ENCODE results near the gene LYSMD1. TPM values are rescaled to one million over a fixed set of nuclear protein-coding genes. Genes with fewer than 3 reads are reported as not detected.

LYSMD1 gene
- total RNA-seq, 1 experiment from 2014 or later, result 17.5 TPM

GRCh38 chr1:151145304-151146071 is 20.2 kb downstream of the LYSMD1 start:
- no peak for DNase-seq (ENCODE audit: low read depth)
- in situ Hi-C loops (cut with HindIII; ENCODE audit: low pct_unique_long_range_greater_than_20kb, low sequenced_read_pairs), result no loop called here

- in situ Hi-C loops (cut with HindIII; ENCODE audit: low pct_unique_long_range_greater_than_20kb, low sequenced_read_pairs), result no loop called here
- DNase-seq (ENCODE audit: low read depth), result no peak
These were observed 21.0 kb downstream of the LYSMD1 start for GRCh38 chr1:151144474-151145303.

- in situ Hi-C loops (cut with HindIII; ENCODE audit: low pct_unique_long_range_greater_than_20kb, low sequenced_read_pairs), result no loop called here
- DNase-seq (ENCODE audit: low read depth), result no peak
These were observed 21.7 kb downstream of the LYSMD1 start for GRCh38 chr1:151143986-151144385.

- in situ Hi-C loops (cut with HindIII; ENCODE audit: low pct_unique_long_range_greater_than_20kb, low sequenced_read_pairs), result no loop called here
- DNase-seq (ENCODE audit: low read depth), result no peak
These were observed 22.7 kb downstream of the LYSMD1 start for GRCh38 chr1:151143057-151143435.

- in situ Hi-C loops (cut with HindIII; ENCODE audit: low pct_unique_long_range_greater_than_20kb, low sequenced_read_pairs), result no loop called here
- DNase-seq (ENCODE audit: low read depth), result no peak
These were observed 23.2 kb downstream of the LYSMD1 start for GRCh38 chr1:151142411-151143056.

- in situ Hi-C loops (cut with HindIII; ENCODE audit: low pct_unique_long_range_greater_than_20kb, low sequenced_read_pairs), result no loop called here
- no peak for DNase-seq (ENCODE audit: low read depth)
These were observed 27.9 kb downstream of the LYSMD1 start for GRCh38 chr1:151137789-151138188.

- in situ Hi-C loops (cut with HindIII; ENCODE audit: low pct_unique_long_range_greater_than_20kb, low sequenced_read_pairs), result no loop called here
- no peak for DNase-seq (ENCODE audit: low read depth)
These were observed 30.0 kb downstream of the LYSMD1 start for GRCh38 chr1:151135433-151136385.

GRCh38 chr1:151134991-151135390 is 30.7 kb downstream of the LYSMD1 start:
- in situ Hi-C loops (cut with HindIII; ENCODE audit: low pct_unique_long_range_greater_than_20kb, low sequenced_read_pairs), result no loop called here
- DNase-seq (ENCODE audit: low read depth), result no peak

GRCh38 chr1:151134396-151134795 is 31.3 kb downstream of the LYSMD1 start:
- in situ Hi-C loops (cut with HindIII; ENCODE audit: low pct_unique_long_range_greater_than_20kb, low sequenced_read_pairs), result no loop called here
- DNase-seq (ENCODE audit: low read depth), result no peak

GRCh38 chr1:151133018-151133806 is 32.5 kb downstream of the LYSMD1 start:
- in situ Hi-C loops (cut with HindIII; ENCODE audit: low pct_unique_long_range_greater_than_20kb, low sequenced_read_pairs), result no loop called here
- no peak for DNase-seq (ENCODE audit: low read depth)

- in situ Hi-C loops (cut with HindIII; ENCODE audit: low pct_unique_long_range_greater_than_20kb, low sequenced_read_pairs), result no loop called here
- DNase-seq (ENCODE audit: low read depth), result no peak
These were observed 33.2 kb downstream of the LYSMD1 start for GRCh38 chr1:151132335-151133017.

- DNase-seq (ENCODE audit: low read depth), result no peak
- in situ Hi-C loops (cut with HindIII; ENCODE audit: low pct_unique_long_range_greater_than_20kb, low sequenced_read_pairs), result no loop called here
These were observed 33.9 kb downstream of the LYSMD1 start for GRCh38 chr1:151131701-151132334.

- in situ Hi-C loops (cut with HindIII; ENCODE audit: low pct_unique_long_range_greater_than_20kb, low sequenced_read_pairs), result no loop called here
- no peak for DNase-seq (ENCODE audit: low read depth)
These were observed 34.6 kb downstream of the LYSMD1 start for GRCh38 chr1:151130987-151131586.

GRCh38 chr1:151128800-151129199 is 36.9 kb downstream of the LYSMD1 start:
- in situ Hi-C loops (cut with HindIII; ENCODE audit: low pct_unique_long_range_greater_than_20kb, low sequenced_read_pairs), result no loop called here

GRCh38 chr1:151124763-151125403 is 40.8 kb downstream of the LYSMD1 start:
- in situ Hi-C loops (cut with HindIII; ENCODE audit: low pct_unique_long_range_greater_than_20kb, low sequenced_read_pairs), result no loop called here
- no peak for DNase-seq (ENCODE audit: low read depth)

More at GRCh38 chr1:151128800-151129199, 36.9 kb downstream of the LYSMD1 start:
- DNase-seq (ENCODE audit: low read depth), result no peak

- in situ Hi-C loops (cut with HindIII; ENCODE audit: low pct_unique_long_range_greater_than_20kb, low sequenced_read_pairs), result no loop called here
These were observed 51.8 kb downstream of the LYSMD1 start for GRCh38 chr1:151113877-151114276.

More at GRCh38 chr1:151113877-151114276, 51.8 kb downstream of the LYSMD1 start:
- no peak for DNase-seq (ENCODE audit: low read depth)

Measured in Caki2 (cell line).